HG03108 (cell line): ENCODE results near the gene CD68.

ENCODE experiments used
- ATAC-seq: cut with Tn5 transposase; IDR thresholded peaks from one replicate; pipeline ENCODE4 v1.9.1; 2021; ENCODE audit warnings: moderate library complexity; ENCODE audit not compliant: unreplicated experiment

Gene CD68, protein sequence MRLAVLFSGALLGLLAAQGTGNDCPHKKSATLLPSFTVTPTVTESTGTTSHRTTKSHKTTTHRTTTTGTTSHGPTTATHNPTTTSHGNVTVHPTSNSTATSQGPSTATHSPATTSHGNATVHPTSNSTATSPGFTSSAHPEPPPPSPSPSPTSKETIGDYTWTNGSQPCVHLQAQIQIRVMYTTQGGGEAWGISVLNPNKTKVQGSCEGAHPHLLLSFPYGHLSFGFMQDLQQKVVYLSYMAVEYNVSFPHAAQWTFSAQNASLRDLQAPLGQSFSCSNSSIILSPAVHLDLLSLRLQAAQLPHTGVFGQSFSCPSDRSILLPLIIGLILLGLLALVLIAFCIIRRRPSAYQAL

DNA sequence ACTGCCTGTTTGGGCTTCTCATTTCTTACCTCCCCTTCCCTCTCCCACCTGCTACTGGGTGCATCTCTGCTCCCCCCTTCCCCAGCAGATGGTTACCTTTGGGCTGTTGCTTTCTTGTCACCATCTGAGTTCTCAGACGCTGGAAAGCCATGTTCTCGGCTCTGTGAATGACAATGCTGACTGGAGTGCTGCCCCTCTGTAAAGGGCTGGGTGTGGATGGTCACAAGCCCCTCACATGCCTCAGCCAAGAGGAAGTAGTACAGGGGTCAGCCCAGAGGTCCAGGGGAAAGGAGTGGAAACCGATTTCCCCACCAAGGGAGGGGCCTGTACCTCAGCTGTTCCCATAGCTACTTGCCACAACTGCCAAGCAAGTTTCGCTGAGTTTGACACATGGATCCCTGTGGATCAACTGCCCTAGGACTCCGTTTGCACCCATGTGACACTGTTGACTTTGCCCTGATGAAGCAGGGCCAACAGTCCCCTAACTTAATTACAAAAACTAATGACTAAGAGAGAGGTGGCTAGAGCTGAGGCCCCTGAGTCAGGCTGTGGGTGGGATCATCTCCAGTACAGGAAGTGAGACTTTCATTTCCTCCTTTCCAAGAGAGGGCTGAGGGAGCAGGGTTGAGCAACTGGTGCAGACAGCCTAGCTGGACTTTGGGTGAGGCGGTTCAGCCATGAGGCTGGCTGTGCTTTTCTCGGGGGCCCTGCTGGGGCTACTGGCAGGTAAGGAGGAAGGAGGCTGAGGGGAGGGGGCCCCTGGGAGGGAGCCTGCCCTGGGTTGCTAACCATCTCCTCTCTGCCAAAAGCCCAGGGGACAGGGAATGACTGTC is at the start of gene CD68:
CD68 (plus strand) TSS at position 638 of the 833 bp plus-strand sequence; CDS start at position 678, 40 bp downstream.
- peak; percentile 45 for ATAC-seq

DNA sequence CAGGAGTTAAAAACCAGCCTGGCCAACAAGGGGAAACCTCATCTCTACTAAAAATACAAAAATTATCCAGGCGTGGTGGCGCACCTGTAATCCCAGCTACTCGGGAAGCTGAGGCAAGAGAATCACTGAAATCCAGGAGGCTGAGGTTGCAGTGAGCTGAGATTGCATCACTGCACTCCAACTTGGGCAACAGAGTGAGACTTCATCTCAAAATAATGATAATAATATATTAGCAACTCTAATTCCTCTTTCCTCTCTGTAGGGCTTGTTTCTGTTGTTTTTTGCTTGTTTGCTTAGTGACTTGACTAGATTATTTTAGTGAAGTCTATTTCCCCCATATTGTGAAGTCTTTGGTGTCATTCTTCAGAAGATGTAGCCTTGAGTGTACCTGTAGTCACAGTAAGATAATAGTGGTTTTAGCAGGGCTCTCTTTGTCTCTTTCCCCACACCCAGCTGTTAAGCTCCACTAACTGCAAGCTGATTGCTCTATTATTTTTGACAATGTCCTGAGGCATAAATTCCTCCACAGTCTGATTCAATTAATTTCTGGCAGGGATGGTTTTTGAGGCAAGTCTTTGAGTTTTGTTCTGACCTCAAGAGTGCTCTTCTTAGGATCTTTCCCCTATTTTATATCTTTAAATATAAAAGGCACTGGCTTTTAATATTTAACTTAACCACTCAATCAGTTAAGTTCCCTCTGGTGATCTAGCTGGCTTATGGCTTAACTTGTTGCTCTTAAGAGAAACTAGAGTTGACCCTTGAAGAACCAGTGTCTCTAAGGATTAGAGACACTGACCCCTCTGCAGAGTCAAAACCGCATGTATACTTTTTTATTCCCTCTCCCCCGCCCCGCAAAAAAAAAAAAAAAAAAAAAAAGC is 49.2 kb upstream of the CD68 start:
- ATAC-seq, result no peak

DNA sequence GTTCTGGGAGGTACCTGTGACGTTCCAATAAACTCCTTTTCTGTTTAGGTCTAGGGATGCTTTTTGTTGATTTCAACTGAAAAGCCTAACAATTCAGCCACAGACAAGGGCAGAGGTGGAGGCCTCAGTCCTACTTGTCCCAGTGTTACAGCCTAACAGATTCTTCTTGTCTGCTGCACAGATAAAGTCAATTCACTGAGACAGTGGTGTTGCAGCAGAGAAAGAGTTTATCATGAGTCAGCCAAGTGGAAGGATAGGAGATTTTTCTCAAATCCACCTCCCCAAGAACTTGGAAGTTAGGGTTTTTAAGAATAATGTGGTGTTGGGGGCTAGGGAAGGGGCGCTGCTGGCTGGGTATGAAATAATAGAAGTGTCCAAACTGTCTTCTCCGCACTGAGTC is 41.4 kb upstream of the CD68 start:
- ATAC-seq, result no peak

DNA sequence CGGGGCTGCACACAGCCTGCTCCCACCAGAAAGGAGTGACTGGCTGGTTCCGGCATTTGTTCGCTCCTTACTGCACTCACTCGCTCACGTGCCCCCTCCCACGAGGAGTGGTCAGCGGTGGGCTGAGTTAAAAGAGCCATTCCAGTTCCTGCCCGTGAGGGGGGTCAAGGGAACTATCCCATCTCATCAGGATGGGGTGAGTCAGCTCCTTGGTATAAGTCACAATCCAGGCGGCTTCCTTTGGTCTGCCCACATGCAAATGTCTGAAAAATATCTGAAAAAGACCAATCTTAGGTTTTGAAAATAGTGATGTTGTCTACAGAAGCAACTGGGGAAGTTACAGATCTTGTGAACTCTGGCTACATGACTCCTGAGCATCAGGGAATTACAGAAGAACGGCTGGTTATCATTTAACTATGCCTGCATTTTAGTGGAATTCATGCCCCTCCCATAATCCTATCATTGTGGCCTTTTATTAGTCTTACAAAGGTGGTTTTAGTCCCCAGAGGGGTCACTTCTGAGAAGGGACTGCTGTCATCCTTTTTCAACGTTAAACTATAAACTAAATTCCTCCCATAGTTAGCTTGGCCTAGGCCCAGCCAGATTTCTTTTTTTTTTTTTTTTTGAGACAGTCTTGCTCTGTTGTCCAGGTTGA is 40.4 kb upstream of the CD68 start:
- ATAC-seq, result no peak

DNA sequence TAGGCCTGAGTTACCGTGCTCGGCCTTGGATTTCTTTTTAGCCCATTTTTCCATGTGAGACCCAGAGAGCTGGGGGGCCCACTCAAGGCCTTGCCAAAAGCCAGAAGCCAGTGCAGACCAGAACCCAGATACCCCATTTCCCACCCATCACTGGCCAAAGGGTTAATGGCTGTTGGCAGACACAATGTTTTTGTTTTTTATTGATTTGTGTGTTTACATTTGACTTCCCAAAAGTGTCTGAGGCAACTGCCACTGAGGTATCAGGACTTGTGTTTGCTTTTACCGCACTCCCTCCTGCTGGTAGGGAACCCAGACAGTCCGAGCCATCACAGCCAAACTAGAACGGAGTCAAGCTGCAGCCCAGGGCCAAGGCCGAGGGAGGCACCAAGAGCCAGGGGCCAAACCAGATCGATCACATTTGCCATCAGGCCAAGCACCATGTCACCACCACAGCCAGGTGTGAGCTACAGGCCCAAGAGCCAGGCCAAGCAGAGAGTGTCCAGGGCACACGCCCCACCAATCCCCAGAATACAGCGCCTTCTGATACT is 38.3 kb upstream of the CD68 start:
- no peak for ATAC-seq

DNA sequence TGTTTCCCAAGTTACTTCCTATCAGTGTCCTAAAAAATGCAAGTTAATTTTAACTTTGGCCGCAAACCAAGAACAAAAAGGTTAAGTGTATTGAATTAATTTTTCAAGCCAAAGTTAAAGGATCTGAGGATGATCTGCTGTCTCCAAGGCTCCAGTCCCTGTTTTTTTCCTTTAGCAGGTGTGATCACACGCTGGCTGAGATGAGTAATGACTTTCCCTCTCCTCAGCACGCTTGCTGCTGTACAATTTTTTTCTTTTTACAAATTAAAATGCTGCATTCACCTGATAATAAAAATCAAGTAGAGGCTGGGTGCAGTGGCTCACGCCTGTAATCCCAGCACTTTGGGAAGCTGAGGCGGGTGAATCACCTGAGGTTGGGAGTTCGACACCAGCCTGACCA is 34.5 kb upstream of the CD68 start:
- no peak for ATAC-seq

DNA sequence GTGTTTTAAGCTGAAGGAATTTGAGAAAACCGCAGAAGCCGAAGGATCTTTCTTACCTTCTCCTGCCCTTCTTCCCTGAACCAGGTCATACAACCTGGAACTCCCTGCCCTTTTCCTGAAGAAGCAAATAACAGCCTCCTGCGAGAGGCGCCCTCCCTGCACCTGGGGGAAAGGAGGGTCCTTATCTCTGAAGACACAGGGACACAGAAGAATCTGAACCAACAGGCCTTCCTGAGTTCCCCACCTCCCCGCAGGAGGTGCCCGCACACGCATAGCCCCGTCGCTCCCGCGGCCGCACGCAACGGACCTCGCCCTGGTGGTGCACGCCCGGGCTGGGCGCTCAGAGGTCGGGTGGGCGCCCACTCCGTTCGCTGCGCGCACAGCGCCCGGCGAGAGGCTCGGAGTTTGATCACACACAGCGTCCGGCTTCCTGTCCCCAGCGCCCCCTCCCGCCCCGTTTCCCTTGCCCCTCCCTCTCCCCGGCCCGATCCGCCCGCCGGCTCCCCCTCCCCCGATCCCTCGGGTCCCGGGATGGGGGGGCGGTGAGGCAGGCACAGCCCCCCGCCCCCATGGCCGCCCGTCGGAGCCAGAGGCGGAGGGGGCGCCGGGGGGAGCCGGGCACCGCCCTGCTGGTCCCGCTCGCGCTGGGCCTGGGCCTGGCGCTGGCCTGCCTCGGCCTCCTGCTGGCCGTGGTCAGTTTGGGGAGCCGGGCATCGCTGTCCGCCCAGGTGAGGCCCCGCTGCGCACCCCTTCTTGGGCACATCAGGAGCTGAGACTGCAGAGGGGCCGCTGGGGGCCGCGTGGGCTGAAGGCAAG is 30.6 kb upstream of the CD68 start, which contains the start of gene TNFSF12:
TNFSF12 (plus strand) TSS at position 474 of the 816 bp plus-strand sequence; CDS start at position 570, 96 bp downstream.
- no peak for ATAC-seq

DNA sequence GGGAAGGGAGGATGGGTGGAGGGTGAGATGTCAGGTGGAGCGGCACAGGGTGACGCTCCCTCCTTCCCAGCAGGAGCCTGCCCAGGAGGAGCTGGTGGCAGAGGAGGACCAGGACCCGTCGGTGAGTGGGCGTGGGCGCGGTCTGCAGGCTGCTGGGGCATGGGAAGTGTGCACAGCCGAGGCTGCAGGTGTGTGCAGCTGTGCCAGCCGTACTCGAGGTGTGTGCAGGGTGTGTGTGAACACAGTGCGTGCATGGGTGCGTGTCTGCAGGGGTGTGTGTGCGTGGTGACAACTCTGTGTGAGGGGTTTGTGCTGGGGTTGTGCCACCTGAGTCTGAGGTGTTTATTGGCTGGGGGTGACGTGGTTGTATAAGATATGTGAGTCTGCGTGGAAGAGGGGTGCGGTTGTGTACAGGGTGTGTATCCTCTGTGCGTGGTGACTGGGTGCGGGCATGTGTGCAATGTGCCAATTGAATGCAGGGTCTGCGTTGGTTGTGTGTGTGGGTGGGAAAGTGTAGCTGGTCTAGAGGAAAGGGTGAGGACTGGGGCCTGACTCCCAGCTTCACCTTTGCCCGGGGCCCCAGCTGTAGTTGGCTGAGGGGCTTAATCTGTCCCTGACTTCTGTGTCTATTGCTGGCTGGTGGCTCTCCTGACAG is 29.9 kb upstream of the CD68 start:
- ATAC-seq, result no peak

DNA sequence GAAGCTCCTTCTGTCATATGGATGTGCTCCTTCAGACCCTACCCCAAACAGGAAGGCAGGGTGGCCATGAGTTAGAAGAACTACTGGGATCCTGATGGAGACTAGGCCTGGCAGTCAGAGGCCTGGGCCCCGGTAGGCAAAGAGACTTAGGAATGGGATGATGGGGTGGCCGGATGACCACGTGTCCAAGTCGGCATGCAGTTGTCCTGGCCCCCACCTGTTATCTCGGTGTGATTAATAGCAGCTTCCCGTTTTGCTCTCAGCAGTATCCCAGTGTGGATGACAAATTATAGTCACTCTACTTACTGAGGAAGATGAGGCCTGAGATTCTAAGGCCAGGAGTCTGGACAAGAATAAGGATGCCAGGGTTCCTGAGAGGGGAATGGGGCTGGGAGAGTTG is 29.1 kb upstream of the CD68 start:
- ATAC-seq, result no peak

DNA sequence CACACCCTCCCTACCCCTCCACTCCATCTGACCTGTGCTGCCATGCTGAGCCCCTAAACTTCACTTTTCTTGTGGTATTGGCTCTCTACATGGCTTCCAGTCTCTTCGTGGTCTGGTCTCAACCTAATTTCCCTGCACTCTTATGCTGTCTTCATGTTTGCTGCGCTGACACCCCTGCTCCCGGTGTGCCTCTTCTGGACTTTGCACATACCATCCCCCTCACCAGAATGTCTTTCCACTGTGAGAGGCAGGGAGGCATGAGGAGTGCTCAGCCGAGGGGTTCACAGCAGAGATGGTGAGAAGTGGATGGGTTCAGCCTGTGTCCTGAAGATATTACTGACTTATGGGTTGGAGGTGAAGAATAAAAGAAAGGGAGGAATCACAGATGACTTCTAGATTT is 28.0 kb upstream of the CD68 start:
- ATAC-seq, result no peak

DNA sequence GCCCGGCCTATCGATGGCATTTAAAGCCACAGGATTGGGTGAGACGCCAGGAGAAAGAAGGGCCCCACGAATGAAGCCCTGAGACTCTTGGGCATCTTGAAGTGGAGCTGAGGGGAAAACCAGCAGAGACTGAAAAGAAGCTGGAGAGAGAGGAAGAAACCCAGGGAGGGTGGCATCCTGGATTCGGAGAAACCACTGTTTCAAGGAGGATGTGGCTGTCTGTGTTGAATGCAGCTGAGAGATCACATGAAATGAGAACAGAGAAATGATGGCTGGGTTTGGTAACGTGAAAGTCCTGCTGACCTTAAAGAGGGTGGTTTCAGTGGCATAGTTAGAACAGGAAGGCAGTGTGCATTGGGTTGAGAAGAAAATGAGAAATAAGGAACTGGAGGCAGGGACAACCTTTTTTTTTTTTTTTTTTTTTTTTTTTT is 26.8 kb upstream of the CD68 start:
- peak; percentile 78 for ATAC-seq

DNA sequence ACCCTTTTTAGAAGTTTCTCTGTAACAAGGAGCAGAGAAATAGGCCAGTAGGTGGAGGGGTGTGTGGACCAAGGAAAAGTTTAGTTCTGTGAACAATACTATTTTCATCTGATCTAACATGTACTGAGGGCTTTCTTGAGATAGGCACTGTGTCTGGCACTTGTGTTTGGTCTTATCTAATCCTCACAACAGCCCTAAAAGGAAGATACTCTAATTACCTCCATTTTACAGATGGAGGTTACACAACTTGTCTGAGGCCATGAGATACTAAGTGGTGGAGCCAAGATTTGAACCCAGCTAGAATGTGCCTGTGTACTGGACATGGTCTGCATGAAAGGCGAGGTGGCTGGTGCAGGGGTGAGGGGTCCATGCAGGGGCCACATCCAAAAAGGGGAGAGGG is 26.1 kb upstream of the CD68 start:
- ATAC-seq, result no peak

DNA sequence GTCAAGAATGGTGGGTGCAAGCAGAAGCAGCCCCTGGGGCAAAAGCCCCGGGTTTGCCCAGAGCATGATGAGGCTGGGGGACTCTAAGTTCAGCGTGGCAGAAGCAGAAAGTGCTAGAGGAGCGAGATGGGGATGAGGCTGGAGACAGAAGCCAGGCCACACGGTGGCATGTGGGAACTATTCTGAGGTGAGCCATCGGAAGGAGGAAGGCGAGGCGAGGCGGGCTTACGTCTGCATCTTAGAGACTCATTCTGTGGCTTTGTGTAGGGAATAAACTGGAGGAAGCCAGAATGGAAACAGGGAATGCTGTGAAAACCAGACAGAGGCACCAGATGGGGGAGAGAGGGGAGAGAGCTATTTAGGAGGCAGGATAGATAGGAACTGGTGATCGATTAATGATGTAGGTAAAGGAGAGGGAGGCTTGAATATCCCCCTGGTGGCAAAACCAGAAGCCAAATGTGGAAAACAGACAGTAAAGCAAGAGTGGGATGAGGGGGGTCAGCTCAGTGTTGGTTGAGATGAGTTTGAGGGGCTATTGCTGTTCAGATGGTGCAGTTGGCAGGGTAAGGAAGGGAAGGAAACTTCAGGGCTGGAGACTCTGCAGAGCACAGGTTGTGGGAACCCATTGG is 24.0 kb upstream of the CD68 start:
- ATAC-seq, result no peak

DNA sequence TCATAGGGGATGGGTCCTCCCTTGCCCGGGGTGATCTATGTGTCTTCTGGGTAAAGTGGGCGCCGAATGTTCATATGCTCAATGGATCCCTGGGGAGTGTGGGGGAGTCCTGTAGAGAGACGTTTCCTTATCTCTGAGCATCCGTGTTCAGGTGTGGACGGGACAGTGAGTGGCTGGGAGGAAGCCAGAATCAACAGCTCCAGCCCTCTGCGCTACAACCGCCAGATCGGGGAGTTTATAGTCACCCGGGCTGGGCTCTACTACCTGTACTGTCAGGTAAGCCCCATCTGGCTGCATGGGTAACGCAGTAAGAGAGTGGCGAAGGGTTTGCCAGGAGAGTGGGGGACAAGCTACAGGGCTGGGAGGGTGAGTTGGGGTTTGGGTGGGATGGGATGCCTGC is 22.8 kb upstream of the CD68 start:
- no peak for ATAC-seq

DNA sequence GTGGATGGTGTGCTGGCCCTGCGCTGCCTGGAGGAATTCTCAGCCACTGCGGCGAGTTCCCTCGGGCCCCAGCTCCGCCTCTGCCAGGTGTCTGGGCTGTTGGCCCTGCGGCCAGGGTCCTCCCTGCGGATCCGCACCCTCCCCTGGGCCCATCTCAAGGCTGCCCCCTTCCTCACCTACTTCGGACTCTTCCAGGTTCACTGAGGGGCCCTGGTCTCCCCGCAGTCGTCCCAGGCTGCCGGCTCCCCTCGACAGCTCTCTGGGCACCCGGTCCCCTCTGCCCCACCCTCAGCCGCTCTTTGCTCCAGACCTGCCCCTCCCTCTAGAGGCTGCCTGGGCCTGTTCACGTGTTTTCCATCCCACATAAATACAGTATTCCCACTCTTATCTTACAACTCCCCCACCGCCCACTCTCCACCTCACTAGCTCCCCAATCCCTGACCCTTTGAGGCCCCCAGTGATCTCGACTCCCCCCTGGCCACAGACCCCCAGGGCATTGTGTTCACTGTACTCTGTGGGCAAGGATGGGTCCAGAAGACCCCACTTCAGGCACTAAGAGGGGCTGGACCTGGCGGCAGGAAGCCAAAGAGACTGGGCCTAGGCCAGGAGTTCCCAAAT is 22.2 kb upstream of the CD68 start:
- no peak for ATAC-seq

DNA sequence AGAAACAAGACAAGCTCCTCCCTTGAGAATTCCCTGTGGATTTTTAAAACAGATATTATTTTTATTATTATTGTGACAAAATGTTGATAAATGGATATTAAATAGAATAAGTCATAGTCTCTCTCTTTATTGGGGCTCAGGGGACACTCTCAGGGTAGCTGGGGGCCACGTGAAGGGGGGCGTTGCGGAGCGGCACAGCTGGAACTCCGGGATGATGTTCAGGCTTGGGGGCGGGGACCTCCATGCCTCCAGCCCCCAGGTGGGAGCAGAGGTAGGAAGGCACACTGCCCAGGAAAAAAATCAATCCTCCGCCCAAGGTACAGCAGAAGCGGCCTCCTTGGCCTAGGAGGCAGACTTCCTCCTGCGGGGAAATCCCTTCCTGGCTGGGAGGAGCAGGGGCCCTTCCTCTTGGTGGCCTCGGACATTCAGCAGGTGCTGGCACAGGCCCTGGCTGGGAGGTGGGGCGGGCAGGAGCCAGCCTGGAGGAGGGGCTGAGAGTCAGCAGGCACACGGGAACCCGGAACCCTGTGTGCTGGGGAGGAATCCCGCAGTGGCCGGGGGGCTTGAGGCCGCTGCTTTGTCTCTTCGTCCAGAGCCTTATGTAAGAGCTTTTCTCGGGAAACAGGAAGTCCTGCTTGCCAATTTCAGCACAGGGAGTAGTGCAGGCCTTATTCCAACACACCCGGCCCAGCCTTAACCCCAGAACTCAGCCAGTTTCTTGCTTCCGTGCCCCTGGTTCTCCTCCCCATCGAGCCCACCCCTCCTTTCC is 21.5 kb upstream of the CD68 start:
- peak; percentile 41 for ATAC-seq
